NB4 (cell line): Measurements from ENCODE around the gene PHKA1.
"Not testable (repeated sequence)": the region's sequence is repeated elsewhere in the genome, so short reads cannot be mapped to it uniquely, and the experiment has no call there.

Experiments
- DNase-seq: peaks from one replicate; pipeline ENCODE4 v3.0.0; 2010; ENCODE audit warnings: low read depth
- H3K4me3 ChIP-seq: one replicate; pipeline ENCODE4 v1.5.1; 2011; ENCODE audit warnings: mild to moderate bottlenecking, low read depth, low read length, moderate library complexity
- CTCF ChIP-seq: IDR thresholded peaks from one replicate; pipeline ENCODE4 v1.5.1; 2012; ENCODE audit warnings: low read depth, low read length
- MYC ChIP-seq: IDR thresholded peaks from 2 replicates; pipeline ENCODE4 v1.6.1; 2011; ENCODE audit warnings: low read depth, low read length
- POLR2A ChIP-seq: IDR thresholded peaks from 2 replicates; pipeline ENCODE4 v1.6.1; 2011; ENCODE audit warnings: mild to moderate bottlenecking; ENCODE audit not compliant: insufficient read length; ENCODE audit errors: extremely low read depth
- TF ChIP-seq, protein P1 (sequence below): IDR thresholded peaks from 2 replicates; pipeline ENCODE4 v1.6.1; 2011; ENCODE audit warnings: low read depth, low read length

The PHKA1 gene

DNA sequence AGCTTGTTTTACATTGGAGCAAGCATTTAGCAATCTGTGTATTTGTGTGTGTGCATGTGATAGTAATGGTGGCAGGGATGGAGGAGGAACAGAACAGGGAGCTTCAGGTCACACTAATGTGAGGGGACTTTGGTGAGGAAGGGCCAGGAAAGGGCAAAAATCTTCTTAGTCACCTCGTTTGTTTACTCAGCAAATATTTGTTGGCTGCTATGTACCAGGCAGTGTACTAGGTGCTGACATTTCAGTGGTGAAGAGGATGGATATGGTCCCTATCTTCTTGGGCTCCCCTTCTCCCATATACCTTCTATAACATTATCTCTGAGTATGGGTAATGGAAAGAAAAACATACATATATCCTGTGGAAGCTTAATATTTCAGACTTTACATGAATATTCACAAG lies 92.9 kb downstream of the PHKA1 start:
- no peak overlapping the region for H3K4me3 ChIP-seq
- TF ChIP-seq POLR2A, result no peak
- TF ChIP-seq MYC, result no peak
- TF ChIP-seq, protein P1, sequence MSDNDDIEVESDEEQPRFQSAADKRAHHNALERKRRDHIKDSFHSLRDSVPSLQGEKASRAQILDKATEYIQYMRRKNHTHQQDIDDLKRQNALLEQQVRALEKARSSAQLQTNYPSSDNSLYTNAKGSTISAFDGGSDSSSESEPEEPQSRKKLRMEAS, result no peak
- no peak for TF ChIP-seq CTCF
- no peak for DNase-seq

- DNase-seq, result peak; percentile 27
- H3K4me3 ChIP-seq, result no peak overlapping the region
- TF ChIP-seq POLR2A (no peak), CTCF (no peak), MYC (no peak)
- TF ChIP-seq, protein P1, result no peak
Measured at GRCh38 chrX:72620550-72621145, 93.5 kb downstream of the PHKA1 start.

DNA sequence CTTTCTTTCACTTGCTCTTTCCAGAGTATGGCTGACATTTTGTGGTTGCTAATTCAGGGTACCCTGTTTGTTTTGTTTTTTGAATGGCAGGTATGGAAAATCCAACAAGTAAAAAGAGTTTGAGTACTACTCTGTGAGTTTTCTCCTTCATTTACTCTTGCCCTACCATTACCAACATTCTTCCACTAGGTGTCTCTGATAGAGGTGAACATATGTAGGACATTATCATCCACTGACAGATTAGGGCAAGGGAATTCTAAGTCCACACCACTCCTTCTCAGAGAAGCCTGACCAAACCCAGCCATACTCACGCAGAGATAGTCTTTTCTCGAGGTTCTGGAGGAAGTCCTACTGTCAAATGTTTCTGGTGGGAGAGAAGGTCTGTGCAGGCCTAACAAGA lies 104.8 kb downstream of the PHKA1 start:
- peak; percentile 1 for DNase-seq
- no peak overlapping the region for H3K4me3 ChIP-seq
- no peak for TF ChIP-seq CTCF
- TF ChIP-seq, protein P1, result no peak
- TF ChIP-seq MYC, result no peak
- TF ChIP-seq POLR2A, result no peak

DNA sequence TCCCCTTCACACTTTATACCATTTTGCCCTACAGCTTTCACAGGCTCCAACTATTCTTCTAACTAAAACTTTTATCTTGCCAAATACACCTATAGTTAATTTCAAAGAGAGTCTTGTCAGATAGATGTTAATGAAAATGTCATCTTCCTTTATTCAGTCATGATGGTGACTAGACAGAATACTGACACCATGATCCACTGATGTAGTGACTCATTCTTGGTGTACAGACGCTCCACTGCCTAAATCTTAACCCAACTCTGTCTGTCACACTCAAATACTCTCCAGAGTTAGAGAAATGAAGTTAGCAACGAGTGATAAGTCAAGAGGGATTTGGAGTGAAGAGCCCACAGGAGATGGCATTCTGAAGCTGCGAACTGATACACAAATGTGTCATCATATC lies 109.4 kb downstream of the PHKA1 start:
- H3K4me3 ChIP-seq, result no peak overlapping the region
- no peak for DNase-seq
- no peak for TF ChIP-seq CTCF
- TF ChIP-seq MYC, result no peak
- TF ChIP-seq, protein P1, result no peak
- no peak for TF ChIP-seq POLR2A

GRCh38 chrX:72604112-72604511 lies 110.0 kb downstream of the PHKA1 start:
- H3K4me3 ChIP-seq, result no peak overlapping the region
- TF ChIP-seq, protein P1, result no peak
- TF ChIP-seq MYC (no peak), CTCF (no peak), POLR2A (no peak)
- DNase-seq, result no peak

- not testable (repeated sequence) for H3K4me3 ChIP-seq, DNase-seq
Measured at GRCh38 chrX:72591038-72591437, 123.1 kb downstream of the PHKA1 start.
